Endothelial cell of umbilical vein (primary cell): Measurements from ENCODE around the gene COTL1. TPM values are rescaled to one million over a fixed set of nuclear protein-coding genes. Genes with fewer than 3 reads are reported as not detected.

Source experiments
- BruUV-seq: library from RNA; stranded (reverse); fragments of 400-500 nt; replicated peaks from 2 replicates; lab custom pipeline; 2021; lab: Mats Ljungman, UMichigan
- CTCF ChIA-PET: fragments of 300-600, 350-600 bp; sonication (Branson Sonifier 250); formaldehyde crosslinking; loops from one replicate; lab custom pipeline; 2021; ENCODE audit warnings: antibody characterized with exemption, inconsistent platforms; lab: Charles Lee
- POLR2A ChIA-PET: fragments of 300-600, 350-600 bp; sonication (Branson Sonifier 250); formaldehyde crosslinking; loops from one replicate; lab custom pipeline; 2021; ENCODE audit warnings: antibody characterized with exemption, inconsistent platforms; lab: Charles Lee
- DNase-seq: peaks from one replicate; pipeline ENCODE4 v3.0.0-alpha.2; 2011; ENCODE audit warnings: low read depth, low spot score
- FAIRE-seq: peaks from 2 replicates; lab custom pipeline; 2011; peaks lifted over from hg19 to GRCh38; lab: Jason Lieb, UNC
- H2AFZ ChIP-seq: 2 replicates; pipeline ENCODE4 v1.6.0; 2012; ENCODE audit warnings: low read depth, low read length, control low read depth, inconsistent platforms
- H3K27ac ChIP-seq: 2 replicates; pipeline ENCODE4 v1.5.1; 2011; ENCODE audit warnings: low read depth, mild to moderate bottlenecking, control low read depth, low read length, moderate library complexity; ENCODE audit not compliant: insufficient read depth
- H3K27me3 ChIP-seq, 2 experiments: 2 replicates each; pipeline versions ENCODE4 v1.6.0 to v1.6.1; 2011; ENCODE audit warnings: low read length in 2 of 2, mixed read lengths in 1 of 2; ENCODE audit not compliant: control insufficient read depth in 2 of 2, insufficient read depth in 2 of 2
- H3K36me3 ChIP-seq, 2 experiments: 2 replicates in 1 of 2; 3 replicates in 1 of 2; pipeline ENCODE4 v1.5.1; 2011; ENCODE audit warnings: low read length in 2 of 2, mild to moderate bottlenecking in 1 of 2, moderate library complexity in 1 of 2; ENCODE audit not compliant: control insufficient read depth in 2 of 2, insufficient read depth in 2 of 2; ENCODE audit errors: extremely low read depth in 1 of 2
- H3K4me1 ChIP-seq: 3 replicates; pipeline ENCODE4 v1.5.1; 2011; ENCODE audit warnings: mild to moderate bottlenecking, low read length; ENCODE audit not compliant: control insufficient read depth, insufficient read depth; ENCODE audit errors: extremely low read depth
- H3K4me2 ChIP-seq: 2 replicates; pipeline ENCODE4 v1.6.1; 2011; ENCODE audit warnings: low read length, control low read depth, mixed read lengths; ENCODE audit not compliant: insufficient read depth
- H3K4me3 ChIP-seq, 3 experiments: fragments of 200-600 bp in 1 of 3; sonication (generic), shearing (Covaris generic) in 1 of 3; replicated peaks in 1 of 3; 2 replicates each; pipeline ENCODE4 v1.5.1; 2011 to 2016; ENCODE audit warnings: control low read depth in 3 of 3, low read length in 3 of 3, mild to moderate bottlenecking in 2 of 3, inconsistent platforms in 1 of 3, low read depth in 1 of 3, moderate library complexity in 1 of 3; ENCODE audit not compliant: insufficient read depth in 1 of 3
- H3K79me2 ChIP-seq: 2 replicates; pipeline ENCODE4 v1.6.0; 2012; ENCODE audit warnings: low read length, inconsistent platforms; ENCODE audit not compliant: control insufficient read depth, insufficient read depth
- H3K9ac ChIP-seq: replicated peaks from 2 replicates; pipeline ENCODE3; 2011; ENCODE audit warnings: low read length, control low read depth; ENCODE audit not compliant: insufficient read depth; ENCODE audit errors: extremely low read depth
- H3K9me1 ChIP-seq: replicated peaks from 3 replicates; pipeline ENCODE4 v1.6.0; 2011; ENCODE audit warnings: mild to moderate bottlenecking, low read length; ENCODE audit not compliant: control insufficient read depth, insufficient read depth; ENCODE audit errors: extremely low read depth
- H3K9me3 ChIP-seq: replicated peaks from 2 replicates; pipeline ENCODE4 v1.5.1; 2012; ENCODE audit warnings: low read length, inconsistent platforms; ENCODE audit not compliant: control insufficient read depth, insufficient read depth
- H4K20me1 ChIP-seq: replicated peaks from 2 replicates; pipeline ENCODE3; 2011; ENCODE audit warnings: mild to moderate bottlenecking, low read length; ENCODE audit not compliant: control insufficient read depth, insufficient read depth; ENCODE audit errors: extremely low read depth
- CTCF ChIP-seq, 2 donors: IDR thresholded peaks; 1 replicate in 1 of 2; 2 replicates in 1 of 2; pipeline ENCODE4 v1.5.1; 2011; ENCODE audit warnings: low read length in 2 of 2, mild to moderate bottlenecking in 2 of 2, moderate library complexity in 2 of 2, control low read depth in 1 of 2, inconsistent platforms in 1 of 2, low read depth in 1 of 2; ENCODE audit not compliant: insufficient read depth in 1 of 2; ENCODE audit errors: extremely low read depth in 1 of 2
- EZH2 ChIP-seq: IDR thresholded peaks from 2 replicates; pipeline ENCODE4 v1.6.1; 2012; ENCODE audit warnings: borderline replicate concordance, low read depth, mild to moderate bottlenecking, moderate library complexity, low read length, inconsistent platforms; ENCODE audit not compliant: severe bottlenecking
- FOS ChIP-seq: IDR thresholded peaks from 2 replicates; pipeline ENCODE4 v1.6.1; 2011; ENCODE audit warnings: mild to moderate bottlenecking, low read length, moderate library complexity, borderline replicate concordance; ENCODE audit not compliant: insufficient read depth
- GATA2 ChIP-seq: IDR thresholded peaks from 2 replicates; pipeline ENCODE4 v1.7.0; 2011; ENCODE audit warnings: low read depth, mild to moderate bottlenecking, moderate library complexity, mixed read lengths, low read length; ENCODE audit not compliant: insufficient read length, insufficient read depth
- JUN ChIP-seq: IDR thresholded peaks from 2 replicates; pipeline ENCODE4 v1.6.1; 2011; ENCODE audit warnings: borderline replicate concordance, low read depth; ENCODE audit not compliant: insufficient read length, insufficient read depth
- MAX ChIP-seq: IDR thresholded peaks from 2 replicates; pipeline ENCODE4 v1.6.1; 2011; ENCODE audit not compliant: insufficient read depth, insufficient read length
- MYC ChIP-seq: IDR thresholded peaks from one replicate; pipeline ENCODE4 v1.6.1; 2011; ENCODE audit warnings: mild to moderate bottlenecking, low read depth, low read length
- POLR2A ChIP-seq: IDR thresholded peaks from 2 replicates; pipeline ENCODE4 v1.6.1; 2012; ENCODE audit warnings: low read depth, mild to moderate bottlenecking, control low read depth, low read length
- POLR2AphosphoS5 ChIP-seq: IDR thresholded peaks from 2 replicates; pipeline ENCODE4 v1.6.1; 2012; ENCODE audit warnings: low read depth, mild to moderate bottlenecking, control low read depth, low read length, moderate library complexity; ENCODE audit not compliant: insufficient read depth
- dilution Hi-C: fragments of 300-500 bp; cut with MboI; formaldehyde crosslinking; loops from one replicate; pipeline ENCODE4 v1.15.0; 2019; ENCODE audit warnings: low sequenced_read_pairs; ENCODE audit not compliant: extremely low pct_ligation_motif_present
- intact Hi-C: fragments of 100-400 bp; cut with micrococcal nuclease; formaldehyde crosslinking; loops from one replicate; pipeline ENCODE4 v1.10.0; 2022
- polyA plus RNA-seq, 4 experiments: library from polyadenylated mRNA; depleted of rRNA in 3 of 4; stranded (reverse) in 3 of 4; unstranded in 1 of 4; fragments of >200 nt; gene quantifications; 2 replicates each; pipeline versions ENCODE4 v1.2.1 to v1.2.3, GENCODE V29; 2011 to 2012; ENCODE audit warnings: missing spikeins in 1 of 4
- total RNA-seq: library from RNA; stranded (reverse); gene quantifications from 2 replicates; pipeline ENCODE4 v1.2.3, GENCODE V29; 2021

Gene COTL1
- total and polyA plus RNA-seq, 2 donors (not counting 3 experiments of a cell fraction or from before 2014, with no cell fraction given), result 90.0 to 200 TPM

DNA sequence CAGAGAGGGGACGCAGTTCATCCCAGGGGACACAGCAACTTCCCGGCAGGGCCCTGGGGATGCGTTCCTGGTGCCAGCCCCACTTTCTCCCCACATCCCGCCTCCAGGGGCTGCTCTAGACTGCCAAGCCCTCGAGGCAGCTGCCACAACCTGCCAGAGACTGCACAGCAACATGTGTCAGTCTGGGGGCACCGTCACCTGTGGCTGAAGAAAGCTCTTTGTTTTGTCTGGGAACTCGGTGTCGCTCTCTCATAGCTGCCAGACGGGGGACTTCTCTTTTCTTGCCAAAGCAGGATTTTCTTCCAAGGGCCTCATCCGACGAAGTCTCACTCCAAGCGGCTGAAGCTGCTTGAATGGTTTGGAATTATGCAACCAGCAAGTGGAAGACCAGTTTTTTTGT is 43.7 kb downstream of the COTL1 start:
- no peak overlapping the region for H3K4me3 ChIP-seq
- H3K9ac ChIP-seq, result no peak overlapping the region
- H3K4me1 ChIP-seq, result no peaks in the 10 kb centered on the region
- BruUV-seq, result no TSS peak
- no peak overlapping the region for H3K27ac ChIP-seq
- CTCF ChIA-PET, result interaction anchor here (0.6 kb wide), 1 partner anchor 45 kb away, joined by 3 read pairs; no protein-coding TSS in a partner anchor
- intact Hi-C loops (no loop called here), dilution Hi-C loops (no loop called here)
- no peaks in the 10 kb centered on the region for H3K9me1 ChIP-seq
- FAIRE-seq, result no peak
- H3K9me3 ChIP-seq, result no peaks in the 10 kb centered on the region
- H3K36me3 ChIP-seq, result peaks cover 0 to 5% of the 10 kb centered on the region in 2 experiments
- no peaks in the 10 kb centered on the region for H3K27me3 ChIP-seq
- H3K4me2 ChIP-seq, result no peak overlapping the region
- peaks cover 21% of the 10 kb centered on the region for H3K79me2 ChIP-seq
- TF ChIP-seq POLR2AphosphoS5 (no peak), JUN (no peak), MAX (no peak), POLR2A (no peak), MYC (no peak), CTCF (IDR thresholded peaks at IDR 0.05; ENCODE audit: extremely low read depth in 1 of 2, insufficient read depth in 1 of 2, low read depth in 1 of 2, low read length in 2 of 2) (no peak), GATA2 (no peak), FOS (no peak), EZH2 (no peak)
- DNase-seq, result no peak
- H2AFZ ChIP-seq, result no peak overlapping the region
- no peaks in the 10 kb centered on the region for H4K20me1 ChIP-seq
- POLR2A ChIA-PET, result no interaction called here
